Measurements from ENCODE around the gene MACROH2A2. TPM values are rescaled to one million over a fixed set of nuclear protein-coding genes. Genes with fewer than 3 reads are reported as not detected.

MACROH2A2 gene
- total and polyA plus RNA-seq, 2 of the 8 experiments (the other 6 are each of a cell fraction or from before 2014, with no cell fraction given): 7.9 to 9.3 TPM

DNA sequence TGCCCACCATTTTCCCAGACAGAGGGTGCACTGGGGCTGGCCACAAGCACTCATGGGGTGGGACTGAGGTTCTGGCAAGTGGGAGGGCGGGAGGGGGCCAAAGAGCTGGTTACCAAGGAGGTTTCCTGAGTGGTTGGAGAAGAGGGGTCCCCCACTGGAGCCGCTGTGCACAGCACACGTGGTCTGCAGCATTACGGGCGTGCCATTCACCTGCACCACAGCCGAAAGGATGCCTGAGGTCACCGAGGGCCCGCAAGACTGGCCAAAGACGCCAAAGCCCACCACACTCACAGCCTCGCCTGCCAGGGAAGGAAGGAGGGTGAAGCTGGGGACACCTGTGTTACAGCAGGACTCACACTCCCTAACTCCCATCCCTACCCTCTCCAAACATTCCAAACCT is 89.9 kb downstream of the MACROH2A2 start (continued):
- TF ChIP-seq EGR1 (IDR thresholded peaks at IDR 0.05; ENCODE audit: borderline replicate concordance, low read depth, low read length): no peak
- TF ChIP-seq, protein P1, sequence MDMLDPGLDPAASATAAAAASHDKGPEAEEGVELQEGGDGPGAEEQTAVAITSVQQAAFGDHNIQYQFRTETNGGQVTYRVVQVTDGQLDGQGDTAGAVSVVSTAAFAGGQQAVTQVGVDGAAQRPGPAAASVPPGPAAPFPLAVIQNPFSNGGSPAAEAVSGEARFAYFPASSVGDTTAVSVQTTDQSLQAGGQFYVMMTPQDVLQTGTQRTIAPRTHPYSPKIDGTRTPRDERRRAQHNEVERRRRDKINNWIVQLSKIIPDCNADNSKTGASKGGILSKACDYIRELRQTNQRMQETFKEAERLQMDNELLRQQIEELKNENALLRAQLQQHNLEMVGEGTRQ (IDR thresholded peaks at IDR 0.05; ENCODE audit: low read length): no peak
